Measurements from ENCODE around the gene PCIF1.
"Not testable (repeated sequence)": the region's sequence is repeated elsewhere in the genome, so short reads cannot be mapped to it uniquely, and the experiment has no call there.

Gene PCIF1

GRCh38 chr20:45947110-45947866, 12.8 kb downstream of the PCIF1 start:
- DNase-seq (ENCODE audit: low read depth in 2 of 2): no peak

GRCh38 chr20:45948261-45948733, 13.8 kb downstream of the PCIF1 start:
- DNase-seq (ENCODE audit: low read depth in 2 of 2): no peak

- DNase-seq (ENCODE audit: low read depth in 2 of 2): no peak
These were observed 14.5 kb downstream of the PCIF1 start for GRCh38 chr20:45948742-45949541.

- no peak for DNase-seq (ENCODE audit: low read depth in 2 of 2)
These were observed 15.3 kb downstream of the PCIF1 start for GRCh38 chr20:45949542-45950329.

GRCh38 chr20:45950330-45950646, 15.8 kb downstream of the PCIF1 start:
- no peak for DNase-seq (ENCODE audit: low read depth in 2 of 2)

- no peak for DNase-seq (ENCODE audit: low read depth in 2 of 2)
These were observed 17.7 kb downstream of the PCIF1 start for GRCh38 chr20:45951925-45952834.

GRCh38 chr20:45952861-45953260, 18.4 kb downstream of the PCIF1 start:
- no peak for DNase-seq (ENCODE audit: low read depth in 2 of 2)

- no peak for DNase-seq (ENCODE audit: low read depth in 2 of 2)
These were observed 19.2 kb downstream of the PCIF1 start for GRCh38 chr20:45953672-45954071.

- not testable (repeated sequence) for DNase-seq (ENCODE audit: low read depth in 2 of 2)
These were observed 21.8 kb downstream of the PCIF1 start for GRCh38 chr20:45956326-45956725.

- DNase-seq (ENCODE audit: low read depth in 2 of 2): no peak
These were observed 22.8 kb downstream of the PCIF1 start for GRCh38 chr20:45957021-45957941.

GRCh38 chr20:45958593-45958992, 24.1 kb downstream of the PCIF1 start:
- DNase-seq (ENCODE audit: low read depth in 2 of 2): no peak

GRCh38 chr20:45959126-45959525, 24.6 kb downstream of the PCIF1 start:
- DNase-seq (ENCODE audit: low read depth in 2 of 2): no peak

- DNase-seq (ENCODE audit: low read depth in 2 of 2): no peak
These were observed 25.6 kb downstream of the PCIF1 start for GRCh38 chr20:45959956-45960630.

- no peak for DNase-seq (ENCODE audit: low read depth in 2 of 2)
These were observed 27.7 kb downstream of the PCIF1 start for GRCh38 chr20:45962031-45962755.

GRCh38 chr20:45963059-45964005, 28.8 kb downstream of the PCIF1 start:
- no peak for DNase-seq (ENCODE audit: low read depth in 2 of 2)

GRCh38 chr20:45964006-45964400, 29.5 kb downstream of the PCIF1 start:
- no peak for DNase-seq (ENCODE audit: low read depth in 2 of 2)

- DNase-seq (ENCODE audit: low read depth in 2 of 2): no peak
These were observed 30.9 kb downstream of the PCIF1 start for GRCh38 chr20:45965169-45966002.

Data from activated CD4-positive, alpha-beta T cell treated with anti-CD3 and anti-CD28 coated beads for 24 hours (primary cell).